Endothelial cell of umbilical vein (primary cell): ENCODE measurements around the gene BACE1-AS. TPM values are rescaled to one million over a fixed set of nuclear protein-coding genes. Genes with fewer than 3 reads are reported as not detected.

Experiments
- BruUV-seq: library from RNA; stranded (reverse); fragments of 400-500 nt; replicated peaks from 2 replicates; lab custom pipeline; 2021; lab: Mats Ljungman, UMichigan
- CTCF ChIA-PET: fragments of 300-600, 350-600 bp; sonication (Branson Sonifier 250); formaldehyde crosslinking; loops from one replicate; lab custom pipeline; 2021; ENCODE audit warnings: antibody characterized with exemption, inconsistent platforms; lab: Charles Lee
- POLR2A ChIA-PET: fragments of 300-600, 350-600 bp; sonication (Branson Sonifier 250); formaldehyde crosslinking; loops from one replicate; lab custom pipeline; 2021; ENCODE audit warnings: antibody characterized with exemption, inconsistent platforms; lab: Charles Lee
- DNase-seq: peaks from one replicate; pipeline ENCODE4 v3.0.0-alpha.2; 2011; ENCODE audit warnings: low read depth, low spot score
- FAIRE-seq: peaks from 2 replicates; lab custom pipeline; 2011; peaks lifted over from hg19 to GRCh38; lab: Jason Lieb, UNC
- H2AFZ ChIP-seq: 2 replicates; pipeline ENCODE4 v1.6.0; 2012; ENCODE audit warnings: low read depth, low read length, control low read depth, inconsistent platforms
- H3K27ac ChIP-seq: 2 replicates; pipeline ENCODE4 v1.5.1; 2011; ENCODE audit warnings: low read depth, mild to moderate bottlenecking, control low read depth, low read length, moderate library complexity; ENCODE audit not compliant: insufficient read depth
- H3K27me3 ChIP-seq, 2 experiments: 2 replicates each; pipeline versions ENCODE4 v1.6.0 to v1.6.1; 2011; ENCODE audit warnings: low read length in 2 of 2, mixed read lengths in 1 of 2; ENCODE audit not compliant: control insufficient read depth in 2 of 2, insufficient read depth in 2 of 2
- H3K36me3 ChIP-seq, 2 experiments: 2 replicates in 1 of 2; 3 replicates in 1 of 2; pipeline ENCODE4 v1.5.1; 2011; ENCODE audit warnings: low read length in 2 of 2, mild to moderate bottlenecking in 1 of 2, moderate library complexity in 1 of 2; ENCODE audit not compliant: control insufficient read depth in 2 of 2, insufficient read depth in 2 of 2; ENCODE audit errors: extremely low read depth in 1 of 2
- H3K4me1 ChIP-seq: 3 replicates; pipeline ENCODE4 v1.5.1; 2011; ENCODE audit warnings: mild to moderate bottlenecking, low read length; ENCODE audit not compliant: control insufficient read depth, insufficient read depth; ENCODE audit errors: extremely low read depth
- H3K4me2 ChIP-seq: 2 replicates; pipeline ENCODE4 v1.6.1; 2011; ENCODE audit warnings: low read length, control low read depth, mixed read lengths; ENCODE audit not compliant: insufficient read depth
- H3K4me3 ChIP-seq, 3 experiments: fragments of 200-600 bp in 1 of 3; sonication (generic), shearing (Covaris generic) in 1 of 3; replicated peaks in 1 of 3; 2 replicates each; pipeline ENCODE4 v1.5.1; 2011 to 2016; ENCODE audit warnings: control low read depth in 3 of 3, low read length in 3 of 3, mild to moderate bottlenecking in 2 of 3, inconsistent platforms in 1 of 3, low read depth in 1 of 3, moderate library complexity in 1 of 3; ENCODE audit not compliant: insufficient read depth in 1 of 3
- H3K79me2 ChIP-seq: 2 replicates; pipeline ENCODE4 v1.6.0; 2012; ENCODE audit warnings: low read length, inconsistent platforms; ENCODE audit not compliant: control insufficient read depth, insufficient read depth
- H3K9ac ChIP-seq: replicated peaks from 2 replicates; pipeline ENCODE3; 2011; ENCODE audit warnings: low read length, control low read depth; ENCODE audit not compliant: insufficient read depth; ENCODE audit errors: extremely low read depth
- H3K9me1 ChIP-seq: replicated peaks from 3 replicates; pipeline ENCODE4 v1.6.0; 2011; ENCODE audit warnings: mild to moderate bottlenecking, low read length; ENCODE audit not compliant: control insufficient read depth, insufficient read depth; ENCODE audit errors: extremely low read depth
- H3K9me3 ChIP-seq: replicated peaks from 2 replicates; pipeline ENCODE4 v1.5.1; 2012; ENCODE audit warnings: low read length, inconsistent platforms; ENCODE audit not compliant: control insufficient read depth, insufficient read depth
- H4K20me1 ChIP-seq: replicated peaks from 2 replicates; pipeline ENCODE3; 2011; ENCODE audit warnings: mild to moderate bottlenecking, low read length; ENCODE audit not compliant: control insufficient read depth, insufficient read depth; ENCODE audit errors: extremely low read depth
- CTCF ChIP-seq, 2 donors: IDR thresholded peaks; 1 replicate in 1 of 2; 2 replicates in 1 of 2; pipeline ENCODE4 v1.5.1; 2011; ENCODE audit warnings: low read length in 2 of 2, mild to moderate bottlenecking in 2 of 2, moderate library complexity in 2 of 2, control low read depth in 1 of 2, inconsistent platforms in 1 of 2, low read depth in 1 of 2; ENCODE audit not compliant: insufficient read depth in 1 of 2; ENCODE audit errors: extremely low read depth in 1 of 2
- EZH2 ChIP-seq: IDR thresholded peaks from 2 replicates; pipeline ENCODE4 v1.6.1; 2012; ENCODE audit warnings: borderline replicate concordance, low read depth, mild to moderate bottlenecking, moderate library complexity, low read length, inconsistent platforms; ENCODE audit not compliant: severe bottlenecking
- FOS ChIP-seq: IDR thresholded peaks from 2 replicates; pipeline ENCODE4 v1.6.1; 2011; ENCODE audit warnings: mild to moderate bottlenecking, low read length, moderate library complexity, borderline replicate concordance; ENCODE audit not compliant: insufficient read depth
- GATA2 ChIP-seq: IDR thresholded peaks from 2 replicates; pipeline ENCODE4 v1.7.0; 2011; ENCODE audit warnings: low read depth, mild to moderate bottlenecking, moderate library complexity, mixed read lengths, low read length; ENCODE audit not compliant: insufficient read length, insufficient read depth
- JUN ChIP-seq: IDR thresholded peaks from 2 replicates; pipeline ENCODE4 v1.6.1; 2011; ENCODE audit warnings: borderline replicate concordance, low read depth; ENCODE audit not compliant: insufficient read length, insufficient read depth
- MAX ChIP-seq: IDR thresholded peaks from 2 replicates; pipeline ENCODE4 v1.6.1; 2011; ENCODE audit not compliant: insufficient read depth, insufficient read length
- MYC ChIP-seq: IDR thresholded peaks from one replicate; pipeline ENCODE4 v1.6.1; 2011; ENCODE audit warnings: mild to moderate bottlenecking, low read depth, low read length
- POLR2A ChIP-seq: IDR thresholded peaks from 2 replicates; pipeline ENCODE4 v1.6.1; 2012; ENCODE audit warnings: low read depth, mild to moderate bottlenecking, control low read depth, low read length
- POLR2AphosphoS5 ChIP-seq: IDR thresholded peaks from 2 replicates; pipeline ENCODE4 v1.6.1; 2012; ENCODE audit warnings: low read depth, mild to moderate bottlenecking, control low read depth, low read length, moderate library complexity; ENCODE audit not compliant: insufficient read depth
- dilution Hi-C: fragments of 300-500 bp; cut with MboI; formaldehyde crosslinking; loops from one replicate; pipeline ENCODE4 v1.15.0; 2019; ENCODE audit warnings: low sequenced_read_pairs; ENCODE audit not compliant: extremely low pct_ligation_motif_present
- intact Hi-C: fragments of 100-400 bp; cut with micrococcal nuclease; formaldehyde crosslinking; loops from one replicate; pipeline ENCODE4 v1.10.0; 2022
- polyA plus RNA-seq, 4 experiments: library from polyadenylated mRNA; depleted of rRNA in 3 of 4; stranded (reverse) in 3 of 4; unstranded in 1 of 4; fragments of >200 nt; gene quantifications; 2 replicates each; pipeline versions ENCODE4 v1.2.1 to v1.2.3, GENCODE V29; 2011 to 2012; ENCODE audit warnings: missing spikeins in 1 of 4
- total RNA-seq: library from RNA; stranded (reverse); gene quantifications from 2 replicates; pipeline ENCODE4 v1.2.3, GENCODE V29; 2021

The BACE1-AS gene
- total and polyA plus RNA-seq, 2 donors (not counting 3 experiments of a cell fraction or from before 2014, with no cell fraction given), result 7.6 to 8.1 TPM

- intact Hi-C loops, result no loop called here
- no peaks in the 10 kb centered on the region for H3K9me1 ChIP-seq
- POLR2A ChIA-PET, result no interaction called here
Observed at GRCh38 chr11:117258576-117258975, 32.6 kb upstream of the BACE1-AS start.

GRCh38 chr11:117259417-117259816 lies 31.7 kb upstream of the BACE1-AS start:
- ChIA-PET CTCF (interaction anchor here (0.7 kb wide), 1 partner anchor 60 kb away, joined by 3 read pairs; no protein-coding TSS in a partner anchor), POLR2A (no interaction called here)
- intact Hi-C loops, result no loop called here
- Histone ChIP-seq H3K4me1 (no peaks in the 10 kb centered on the region), H3K9me1 (no peaks in the 10 kb centered on the region), H3K27me3 (no peaks in the 10 kb centered on the region), H4K20me1 (no peaks in the 10 kb centered on the region), H3K9me3 (no peaks in the 10 kb centered on the region), H3K9ac (no peak overlapping the region), H3K36me3 (peaks cover 2 to 4% of the 10 kb centered on the region in 2 experiments), H3K4me3 (no peak overlapping the region), H3K4me2 (no peak overlapping the region), H3K79me2 (no peaks in the 10 kb centered on the region), H2AFZ (no peak overlapping the region), H3K27ac (no peak overlapping the region)
- no peak for DNase-seq
- no TSS peak for BruUV-seq
- TF ChIP-seq JUN (no peak), MYC (no peak), FOS (no peak), GATA2 (no peak), MAX (no peak), CTCF (IDR thresholded peaks at IDR 0.05; ENCODE audit: extremely low read depth in 1 of 2, insufficient read depth in 1 of 2, low read depth in 1 of 2, low read length in 2 of 2) (no peak), POLR2A (no peak), POLR2AphosphoS5 (no peak), EZH2 (no peak)
- dilution Hi-C loops, result no loop called here
- no peak for FAIRE-seq

More at GRCh38 chr11:117258576-117258975, 32.6 kb upstream of the BACE1-AS start:
- H3K27ac ChIP-seq, result no peak overlapping the region
- FAIRE-seq, result peak; percentile 21
- H3K4me2 ChIP-seq, result no peak overlapping the region
- CTCF ChIA-PET, result no interaction called here
- no peak overlapping the region for H3K9ac ChIP-seq
- no peaks in the 10 kb centered on the region for H3K79me2 ChIP-seq
- DNase-seq, result no peak
- no peaks in the 10 kb centered on the region for H3K4me1 ChIP-seq
- no peaks in the 10 kb centered on the region for H3K27me3 ChIP-seq
- TF ChIP-seq POLR2AphosphoS5, result no peak
- TF ChIP-seq POLR2A, result no peak
- TF ChIP-seq GATA2, result no peak
- no peak for TF ChIP-seq EZH2
- no TSS peak for BruUV-seq
- dilution Hi-C loops, result no loop called here
- H3K9me3 ChIP-seq, result no peaks in the 10 kb centered on the region
- H3K4me3 ChIP-seq, result no peak overlapping the region
- H3K36me3 ChIP-seq, result peaks cover 2 to 4% of the 10 kb centered on the region in 2 experiments
- no peak overlapping the region for H2AFZ ChIP-seq
- no peaks in the 10 kb centered on the region for H4K20me1 ChIP-seq
